Panc1 (cell line): ENCODE results near the gene MSANTD7.

Experiments used
- CTCF ChIP-seq: fragments of 450-650 bp; IDR thresholded peaks from 2 replicates; pipeline ENCODE4 v1.5.1; 2017; ENCODE audit warnings: mild to moderate bottlenecking
- POLR2AphosphoS5 ChIP-seq: IDR thresholded peaks from 2 replicates; pipeline ENCODE4 v1.6.1; 2012; ENCODE audit warnings: mild to moderate bottlenecking, low read depth, low read length, moderate library complexity
- REST ChIP-seq, 2 experiments: IDR thresholded peaks; 2 replicates each; pipeline ENCODE4 v1.6.1; 2011 to 2012; ENCODE audit warnings: low read depth in 2 of 2, control low read depth in 1 of 2, low read length in 1 of 2, mild to moderate bottlenecking in 1 of 2, moderate library complexity in 1 of 2; ENCODE audit not compliant: insufficient read depth in 1 of 2
- SIN3A ChIP-seq: IDR thresholded peaks from 2 replicates; pipeline ENCODE4 v1.6.1; 2012; ENCODE audit warnings: low read depth, mild to moderate bottlenecking, low read length, moderate library complexity, borderline replicate concordance; ENCODE audit not compliant: insufficient read depth

GRCh38 chr10:14859043-14859442 is 20.9 kb downstream of the MSANTD7 start:
- TF ChIP-seq CTCF, result no peak
- TF ChIP-seq REST (IDR thresholded peaks at IDR 0.05; ENCODE audit: insufficient read depth in 1 of 2, low read depth in 2 of 2, low read length in 1 of 2), result no peak
- TF ChIP-seq POLR2AphosphoS5, result no peak
- TF ChIP-seq SIN3A, result no peak
